Heart left ventricle (tissue), 16 donors: ENCODE measurements around the gene KCNQ4. TPM values are rescaled to one million over a fixed set of nuclear protein-coding genes. Genes with fewer than 3 reads are reported as not detected.

Source experiments
- ATAC-seq, 4 donors: fragments of 200-7000 bp; cut with Tn5 transposase; one replicate each; pipeline ENCODE4 v1.9.1; 2020 to 2022; ENCODE audit warnings: moderate library complexity in 4 of 4, mild to moderate bottlenecking in 3 of 4, moderate number of reproducible peaks in 1 of 4
- DNase-seq, 5 donors: peaks; one replicate each; pipeline ENCODE4 v3.0.0-alpha.2; 2020
- H3K27ac ChIP-seq, 12 donors: fragments of 200-600 bp; sonication (generic) in 4 of 12; one replicate each; pipeline versions ENCODE4 v1.5.0 to v1.8.0; 2016 to 2022; ENCODE audit warnings: mild to moderate bottlenecking in 2 of 12
- H3K27me3 ChIP-seq, 9 donors: fragments of 200-600 bp; sonication (generic) in 2 of 9; one replicate each; pipeline versions ENCODE4 v1.5.1 to v1.8.0; 2016 to 2022; ENCODE audit warnings: mild to moderate bottlenecking in 3 of 9
- H3K36me3 ChIP-seq, 9 donors: fragments of 200-600 bp; sonication (generic) in 2 of 9; one replicate each; pipeline versions ENCODE4 v1.5.0 to v1.8.0; 2018 to 2022; ENCODE audit warnings: mild to moderate bottlenecking in 2 of 9
- H3K4me1 ChIP-seq, 12 donors: fragments of 200-600 bp; sonication (generic) in 4 of 12; one replicate each; pipeline versions ENCODE4 v1.5.0 to v1.8.0; 2016 to 2022; ENCODE audit warnings: mild to moderate bottlenecking in 3 of 12
- H3K4me3 ChIP-seq, 12 donors: fragments of 200-600 bp; sonication (generic) in 4 of 12; one replicate each; pipeline versions ENCODE4 v1.5.0 to v1.8.0; 2017 to 2022; ENCODE audit warnings: mild to moderate bottlenecking in 9 of 12, moderate library complexity in 4 of 12
- H3K9me3 ChIP-seq, 12 donors: fragments of 200-600 bp; sonication (generic) in 4 of 12; one replicate each; pipeline versions ENCODE4 v1.5.0 to v1.8.0; 2016 to 2022; ENCODE audit warnings: mild to moderate bottlenecking in 1 of 12
- POLR2A ChIP-seq, 2 donors: fragments of 450-650 bp; IDR thresholded peaks; one replicate each; pipeline ENCODE4 v1.6.1; 2017; ENCODE audit warnings: antibody characterized with exemption in 2 of 2, mild to moderate bottlenecking in 2 of 2, moderate library complexity in 2 of 2
- WGBS, 4 donors: extraction: QIAGEN DNeasy Blood & Tissue Kit in 2 of 4; methylation state at CpG; one replicate each; pipeline versions ENCODE4 v1.1.5 to v1.1.7; 2013 to 2018; 5-methylcytosine and 5-hydroxymethylcytosine counted together
- intact Hi-C, 10 donors: fragments of 100-400 bp; cut with DNase I; formaldehyde crosslinking; loops; one replicate each; pipeline versions ENCODE4 v1.11.1 to v1.14.2; 2022
- polyA plus RNA-seq, 2 donors: library from polyadenylated mRNA; stranded (reverse); fragments of 200-250 nt; gene quantifications; one replicate each; pipeline ENCODE4 v1.2.3, GENCODE V29; 2013
- total RNA-seq, 9 donors: library from RNA; depleted of rRNA in 2 of 9; stranded (reverse); fragments of >200 nt in 2 of 9; fragmentation: NEBNext Ultra II Directional in 3 of 9; extraction: Animal tissue kit (Norgen Biotek cat#: 25700) in 3 of 9; gene quantifications; one replicate each; pipeline versions ENCODE4 v1.1.0 to v1.2.4, GENCODE V29; 2016 to 2023
- TF ChIP-seq, protein P1 (sequence below), 12 donors: fragments of 200-600 bp; sonication (generic) in 4 of 12; IDR thresholded peaks; one replicate each; pipeline versions ENCODE4 v1.5.0 to v1.8.0; 2018 to 2022; ENCODE audit warnings: antibody characterized with exemption in 12 of 12, mild to moderate bottlenecking in 5 of 12
- donor health status: ischemic (EF 13 %, LVEDD 7.1; RV severe dilation, severe dysfunction).
- donor health status: healthy with polysubstance abuse.
- donor health status: DM: no; HTN: yes; CAD: no.
- donor health status: DM: no; HTN: no; CAD: no.
- donor health status: ischemic (EF 25% LVEDD 6.9; RV normal size, moderate dysfunction).
- donor health status: ischemic (EF 25% LVEDD 5.7; RV mildly dilated, moderate dysfunction).
- donor health status: healthy.
- donor health status: DM: yes; HTN: yes; CAD: no.
- donor health status: ischemic (EF 35%, LVEDD 5.7; RV mildly dilated, moderate dysfunction).
- donor health status: nonischemic (EF 11% LVEDD 7.7; RV severe dilation, severe dysfunction).
- donor health status: DM: yes; HTN: yes; CAD: no.
- donor health status: PGD.
- donor health status: ischemic (EF 29% LVEDD 5.4; RV normal size, mild dysfunction).
- donor health status: nonischemic (EF 23%, LVEDD 6.1; RV moderate dilation, normal function).

Gene KCNQ4
- total and polyA plus RNA-seq, 11 donors = 1.3 to 4.4 (median 1.9) TPM

DNA sequence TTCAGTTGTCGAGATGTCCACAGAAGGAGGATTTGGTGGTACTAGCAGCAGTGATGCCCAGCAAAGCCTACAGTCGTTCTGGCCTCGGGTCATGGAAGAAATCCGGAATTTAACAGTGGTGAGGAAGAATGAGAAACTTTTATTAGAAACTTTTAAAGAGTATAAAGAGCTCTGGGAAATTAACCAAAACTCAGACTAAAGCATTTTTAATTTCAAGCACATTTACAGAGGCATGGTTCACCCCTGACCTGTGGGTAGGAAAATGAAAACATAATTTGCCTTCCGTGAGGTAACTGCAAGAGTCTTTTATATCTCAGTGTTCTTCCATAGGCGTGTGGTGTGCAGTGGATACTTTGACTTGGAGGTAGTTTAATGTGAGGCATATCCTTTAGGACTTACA, 44.8 kb upstream of the KCNQ4 start:
- ATAC-seq = no peak
- no peak for TF ChIP-seq POLR2A (IDR thresholded peaks at IDR 0.05)
- TF ChIP-seq, protein P1, sequence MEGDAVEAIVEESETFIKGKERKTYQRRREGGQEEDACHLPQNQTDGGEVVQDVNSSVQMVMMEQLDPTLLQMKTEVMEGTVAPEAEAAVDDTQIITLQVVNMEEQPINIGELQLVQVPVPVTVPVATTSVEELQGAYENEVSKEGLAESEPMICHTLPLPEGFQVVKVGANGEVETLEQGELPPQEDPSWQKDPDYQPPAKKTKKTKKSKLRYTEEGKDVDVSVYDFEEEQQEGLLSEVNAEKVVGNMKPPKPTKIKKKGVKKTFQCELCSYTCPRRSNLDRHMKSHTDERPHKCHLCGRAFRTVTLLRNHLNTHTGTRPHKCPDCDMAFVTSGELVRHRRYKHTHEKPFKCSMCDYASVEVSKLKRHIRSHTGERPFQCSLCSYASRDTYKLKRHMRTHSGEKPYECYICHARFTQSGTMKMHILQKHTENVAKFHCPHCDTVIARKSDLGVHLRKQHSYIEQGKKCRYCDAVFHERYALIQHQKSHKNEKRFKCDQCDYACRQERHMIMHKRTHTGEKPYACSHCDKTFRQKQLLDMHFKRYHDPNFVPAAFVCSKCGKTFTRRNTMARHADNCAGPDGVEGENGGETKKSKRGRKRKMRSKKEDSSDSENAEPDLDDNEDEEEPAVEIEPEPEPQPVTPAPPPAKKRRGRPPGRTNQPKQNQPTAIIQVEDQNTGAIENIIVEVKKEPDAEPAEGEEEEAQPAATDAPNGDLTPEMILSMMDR (IDR thresholded peaks at IDR 0.05) = no peak
- DNase-seq = no peak
- Histone ChIP-seq H3K4me3 (no peak overlapping the region), H3K27ac (peak overlapping the region in 1 of 12 donors; percentile 58), H3K4me1 (peaks cover 0 to 88% (median 59%) of the 10 kb centered on the region in 12 donors), H3K27me3 (no peaks in the 10 kb centered on the region), H3K9me3 (peaks cover 0 to 8% (median 0%) of the 10 kb centered on the region in 12 donors), H3K36me3 (peaks cover 0 to 57% (median 48%) of the 10 kb centered on the region in 9 donors)
- 71 to 81% (median 75%) methylated on average over 6 of the region's 6 CpGs for WGBS, 4 donors
- intact Hi-C loops = loop anchor here in 1 of 10 donors (5.0 kb wide), 1 partner anchor 47 kb away; the partner anchor contains the start of gene NFYC

DNA sequence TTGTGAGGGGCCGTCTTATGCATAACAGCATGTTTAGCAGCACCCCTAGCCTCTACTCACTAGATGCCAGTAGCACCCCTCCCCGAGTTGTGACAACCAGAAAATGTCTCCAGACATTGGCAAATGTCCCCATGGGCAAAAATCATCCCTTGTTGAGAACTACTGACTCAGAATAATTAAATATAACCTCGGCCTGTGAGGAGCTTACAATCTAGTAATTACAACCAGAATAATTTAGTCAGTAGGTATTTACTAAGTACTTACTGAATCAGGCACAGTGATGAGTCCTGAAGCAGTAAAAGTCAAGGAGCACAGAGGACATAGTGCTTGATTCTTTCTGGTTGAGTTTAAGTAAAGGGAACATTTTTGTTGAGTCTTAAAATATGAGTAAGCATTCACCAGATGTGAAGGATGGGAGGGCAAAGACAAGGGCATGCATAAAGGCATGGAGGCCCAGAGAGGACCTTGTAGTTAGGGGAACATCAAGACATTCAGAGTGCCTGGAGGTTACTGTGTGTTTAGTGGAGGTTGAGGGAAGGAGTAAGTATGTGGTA, 44.1 kb upstream of the KCNQ4 start:
- Histone ChIP-seq H3K36me3 (peaks cover 0 to 58% (median 55%) of the 10 kb centered on the region in 9 donors), H3K27ac (peak overlapping the region in 5 of 12 donors; percentile 2 to 58 (median 20)), H3K9me3 (peaks cover 0 to 8% (median 0%) of the 10 kb centered on the region in 12 donors), H3K27me3 (no peaks in the 10 kb centered on the region), H3K4me1 (peaks cover 0 to 89% (median 58%) of the 10 kb centered on the region in 12 donors), H3K4me3 (no peak overlapping the region)
- 71 to 84% (median 80%) methylated on average over 3 of the region's 3 CpGs for WGBS, 4 donors
- TF ChIP-seq, protein P1 (IDR thresholded peaks at IDR 0.05) = no peak
- TF ChIP-seq POLR2A (IDR thresholded peaks at IDR 0.05) = no peak
- DNase-seq (no peak), ATAC-seq (no peak)
- intact Hi-C loops = loop anchor here in 1 of 10 donors (5.0 kb wide), 1 partner anchor 47 kb away; the partner anchor contains the start of gene NFYC

DNA sequence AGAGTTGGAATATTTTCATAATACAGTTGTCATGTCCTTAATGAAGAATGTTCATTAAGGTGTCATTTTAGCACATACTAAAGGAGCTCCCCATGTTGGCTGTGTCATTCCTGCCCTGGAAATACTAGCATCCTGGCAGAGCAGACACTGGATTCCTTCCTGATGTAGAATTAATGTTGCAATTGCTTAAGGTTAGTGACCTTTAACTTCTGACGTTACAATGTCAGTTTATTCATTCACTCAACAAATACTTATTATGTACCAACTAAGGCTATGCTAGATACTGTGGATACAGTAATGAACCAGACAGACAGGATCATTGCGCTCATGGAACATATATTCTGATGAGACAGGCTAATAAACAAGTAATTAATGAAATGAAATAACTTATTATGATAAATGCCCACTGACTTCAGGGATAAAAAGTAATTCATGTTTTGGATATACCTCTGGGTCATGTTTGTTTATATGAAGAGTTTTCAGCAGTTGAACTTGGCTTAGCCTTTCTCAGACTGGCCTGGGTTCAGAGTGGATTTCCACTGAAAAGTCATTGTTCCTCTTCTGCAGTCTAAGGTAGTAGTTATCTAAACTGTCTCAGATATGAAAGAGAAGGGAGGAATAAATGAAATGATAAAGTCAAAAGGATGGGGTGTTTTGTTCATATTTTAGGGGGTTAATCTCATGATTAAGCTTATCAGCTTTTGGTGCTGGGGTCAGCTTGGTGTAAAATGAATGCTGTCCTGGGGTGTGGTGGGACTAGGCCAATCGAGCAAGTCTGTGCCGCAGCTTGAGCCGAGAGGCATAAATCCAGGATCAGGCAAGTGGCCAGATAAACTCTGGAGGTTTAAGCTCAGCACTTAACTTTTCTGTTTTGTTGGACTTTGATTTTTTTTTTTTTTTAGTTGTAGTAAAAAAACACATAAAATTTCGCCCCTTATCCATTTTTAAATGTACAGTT, 43.3 kb upstream of the KCNQ4 start:
- WGBS, 4 donors = 35 to 45% (median 41%) methylated on average over 6 of the region's 6 CpGs
- peaks cover 0 to 89% (median 60%) of the 10 kb centered on the region in 12 donors for H3K4me1 ChIP-seq
- intact Hi-C loops = no loop called here
- ATAC-seq = no peak
- TF ChIP-seq POLR2A (IDR thresholded peaks at IDR 0.05) = no peak
- TF ChIP-seq, protein P1 (IDR thresholded peaks at IDR 0.05) = no peak
- no peaks in the 10 kb centered on the region for H3K27me3 ChIP-seq
- no peak overlapping the region for H3K4me3 ChIP-seq
- peaks cover 0 to 6% (median 0%) of the 10 kb centered on the region in 12 donors for H3K9me3 ChIP-seq
- H3K36me3 ChIP-seq = peaks cover 0 to 65% (median 55%) of the 10 kb centered on the region in 9 donors
- no peak for DNase-seq
- peak overlapping the region in 6 of 12 donors; percentile 2 to 58 (median 23) for H3K27ac ChIP-seq
